H1 (cell line): ENCODE results near the gene JAG1. TPM values are rescaled to one million over a fixed set of nuclear protein-coding genes. Genes with fewer than 3 reads are reported as not detected.

Experiments
- CTCF ChIA-PET: fragments of 300-600 bp; sonication (Branson Sonifier 250); formaldehyde crosslinking; loops from one replicate; lab custom pipeline; 2021; ENCODE audit not compliant: partially characterized antibody; lab: Charles Lee
- POLR2A ChIA-PET: fragments of 300-600 bp; sonication (Branson Sonifier 250); formaldehyde crosslinking; loops from one replicate; lab custom pipeline; 2021; ENCODE audit warnings: inconsistent platforms; ENCODE audit not compliant: partially characterized antibody; lab: Charles Lee
- DNase-seq, 2 experiments: peaks; one replicate each; pipeline versions ENCODE4 v3.0.0 to v3.0.0-alpha.2; 2010 to 2022; ENCODE audit warnings: low spot score in 2 of 2, low read depth in 1 of 2, mixed read lengths in 1 of 2
- FAIRE-seq: peaks from 2 replicates; lab custom pipeline; 2011; peaks lifted over from hg19 to GRCh38; lab: Jason Lieb, UNC
- H2AFZ ChIP-seq: 2 replicates; pipeline ENCODE4 v1.8.1; 2012; ENCODE audit warnings: low read length, inconsistent platforms
- H2AK5ac ChIP-seq: 2 replicates; pipeline ENCODE4 v1.6.1; 2013; ENCODE audit warnings: low read depth, low read length
- H2BK120ac ChIP-seq: replicated peaks from 2 replicates; pipeline ENCODE3; 2013; ENCODE audit warnings: low read depth, low read length, inconsistent platforms
- H2BK12ac ChIP-seq: 2 replicates; pipeline ENCODE4 v1.6.1; 2013; ENCODE audit warnings: low read depth, low read length
- H2BK15ac ChIP-seq: 2 replicates; pipeline ENCODE4 v1.6.1; 2013; ENCODE audit warnings: low read length
- H2BK20ac ChIP-seq: 2 replicates; pipeline ENCODE4 v1.6.1; 2013; ENCODE audit warnings: low read length
- H2BK5ac ChIP-seq: 2 replicates; pipeline ENCODE4 v1.6.1; 2013; ENCODE audit warnings: low read depth, low read length
- H3K14ac ChIP-seq: 2 replicates; pipeline ENCODE4 v1.6.1; 2013; ENCODE audit warnings: inconsistent platforms; ENCODE audit not compliant: insufficient read length
- H3K18ac ChIP-seq: 2 replicates; pipeline ENCODE4 v1.6.1; 2013; ENCODE audit warnings: low read length; ENCODE audit errors: extremely low read depth
- H3K23ac ChIP-seq: 2 replicates; pipeline ENCODE4 v1.6.1; 2013; ENCODE audit warnings: inconsistent platforms; ENCODE audit not compliant: insufficient read length
- H3K23me2 ChIP-seq: 2 replicates; pipeline ENCODE4 v1.6.1; 2013; ENCODE audit warnings: low read depth, low read length
- H3K27ac ChIP-seq: 2 replicates; pipeline ENCODE4 v1.6.1; 2011; ENCODE audit warnings: low read depth, low read length, inconsistent platforms
- H3K27me3 ChIP-seq, 4 experiments: replicated peaks in 1 of 4; 1 replicate in 1 of 4; 2 replicates in 3 of 4; pipeline versions ENCODE4 v1.6.1 to v1.8.1; 2011 to 2013; ENCODE audit warnings: low read length in 3 of 4, mild to moderate bottlenecking in 3 of 4, inconsistent platforms in 2 of 4, mixed read lengths in 2 of 4, moderate library complexity in 1 of 4; ENCODE audit not compliant: control insufficient read depth in 3 of 4, insufficient read depth in 3 of 4; ENCODE audit errors: extremely low read depth in 1 of 4
- H3K36me3 ChIP-seq, 4 experiments: 2 replicates each; pipeline versions ENCODE4 v1.6.1 to v1.8.1; 2011 to 2013; ENCODE audit warnings: mild to moderate bottlenecking in 4 of 4, low read length in 3 of 4, moderate library complexity in 2 of 4, control low read depth in 1 of 4, inconsistent platforms in 1 of 4; ENCODE audit not compliant: insufficient read depth in 4 of 4, control insufficient read depth in 2 of 4
- H3K4ac ChIP-seq: replicated peaks from 2 replicates; pipeline ENCODE3; 2013; ENCODE audit warnings: low read length, low read depth, mixed read lengths, inconsistent platforms; ENCODE audit not compliant: insufficient read length
- H3K4me1 ChIP-seq, 4 experiments: replicated peaks in 1 of 4; 1 replicate in 1 of 4; 2 replicates in 3 of 4; pipeline versions ENCODE4 v1.6.1 to v1.8.1; 2011 to 2013; ENCODE audit warnings: low read length in 3 of 4, inconsistent platforms in 2 of 4, mixed read lengths in 1 of 4; ENCODE audit not compliant: insufficient read depth in 4 of 4, control insufficient read depth in 3 of 4
- H3K4me2 ChIP-seq, 2 experiments: 2 replicates each; pipeline versions ENCODE4 v1.6.1 to v1.8.1; 2011 to 2013; ENCODE audit warnings: low read depth in 2 of 2, low read length in 2 of 2, control low read depth in 1 of 2, inconsistent platforms in 1 of 2, mild to moderate bottlenecking in 1 of 2; ENCODE audit not compliant: insufficient read depth in 1 of 2
- H3K4me3 ChIP-seq, 4 experiments: fragments of 200-600, 300-600 bp in 1 of 4; sonication (generic), shearing (Covaris generic), sonication (Bioruptor Twin) in 1 of 4; 2 replicates each; pipeline versions ENCODE4 v1.5.1 to v1.8.1; 2011 to 2016; ENCODE audit warnings: low read length in 4 of 4, low read depth in 3 of 4, control low read depth in 2 of 4, inconsistent platforms in 2 of 4, mild to moderate bottlenecking in 2 of 4, mixed read lengths in 1 of 4, moderate library complexity in 1 of 4; ENCODE audit not compliant: insufficient read depth in 2 of 4; ENCODE audit errors: extremely low read depth in 1 of 4
- H3K56ac ChIP-seq: replicated peaks from 2 replicates; pipeline ENCODE3; 2013; ENCODE audit warnings: low read depth, mild to moderate bottlenecking, mixed read lengths, low read length, inconsistent platforms; ENCODE audit not compliant: insufficient read length
- H3K79me1 ChIP-seq: 2 replicates; pipeline ENCODE4 v1.6.1; 2013; ENCODE audit warnings: low read depth, low read length, control low read depth
- H3K79me2 ChIP-seq, 2 experiments: 2 replicates each; pipeline versions ENCODE4 v1.6.1 to v1.8.1; 2012 to 2013; ENCODE audit warnings: low read length in 2 of 2, mild to moderate bottlenecking in 2 of 2, inconsistent platforms in 1 of 2; ENCODE audit not compliant: insufficient read depth in 2 of 2, control insufficient read depth in 1 of 2
- H3K9ac ChIP-seq, 4 experiments: replicated peaks in 1 of 4; 1 replicate in 1 of 4; 2 replicates in 3 of 4; pipeline versions ENCODE4 v1.6.1 to v1.8.1; 2011 to 2013; ENCODE audit warnings: low read depth in 3 of 4, low read length in 3 of 4, control low read depth in 2 of 4, mild to moderate bottlenecking in 2 of 4, moderate library complexity in 2 of 4, inconsistent platforms in 1 of 4; ENCODE audit errors: extremely low read depth in 1 of 4
- H3K9me3 ChIP-seq, 2 experiments: 2 replicates each; pipeline versions ENCODE4 v1.6.1 to v1.8.1; 2012 to 2013; ENCODE audit warnings: mild to moderate bottlenecking in 2 of 2, moderate library complexity in 2 of 2, control low read depth in 1 of 2, inconsistent platforms in 1 of 2, low read depth in 1 of 2, low read length in 1 of 2, mixed read lengths in 1 of 2; ENCODE audit not compliant: insufficient read depth in 2 of 2
- H4K20me1 ChIP-seq, 2 experiments: replicated peaks in 1 of 2; 2 replicates each; pipeline versions ENCODE3 to v1.8.1; 2011 to 2013; ENCODE audit warnings: inconsistent platforms in 2 of 2, low read length in 2 of 2, mild to moderate bottlenecking in 1 of 2; ENCODE audit not compliant: insufficient read depth in 2 of 2, control insufficient read depth in 1 of 2
- H4K5ac ChIP-seq: 2 replicates; pipeline ENCODE4 v1.6.1; 2013; ENCODE audit warnings: low read length, low read depth, mixed read lengths, inconsistent platforms; ENCODE audit not compliant: insufficient read length
- H4K8ac ChIP-seq: 2 replicates; pipeline ENCODE4 v1.8.0; 2013; ENCODE audit warnings: mild to moderate bottlenecking, moderate library complexity, low read length, inconsistent platforms; ENCODE audit not compliant: insufficient read depth; ENCODE audit errors: extremely low read depth
- H4K91ac ChIP-seq: replicated peaks from 2 replicates; pipeline ENCODE3; 2013; ENCODE audit warnings: low read length, mixed read lengths, inconsistent platforms; ENCODE audit not compliant: insufficient read length
- BCL11A ChIP-seq, 2 experiments: IDR thresholded peaks; one replicate each; pipeline ENCODE4 v1.6.1; 2011; ENCODE audit warnings: low read depth in 2 of 2, low read length in 2 of 2, mild to moderate bottlenecking in 2 of 2
- POLR2A ChIP-seq, 2 experiments: IDR thresholded peaks; 1 replicate in 1 of 2; 2 replicates in 1 of 2; pipeline ENCODE4 v1.6.1; 2011; ENCODE audit warnings: low read depth in 2 of 2, low read length in 2 of 2, mild to moderate bottlenecking in 2 of 2; ENCODE audit errors: control extremely low read depth in 1 of 2
- SP1 ChIP-seq: IDR thresholded peaks from 2 replicates; pipeline ENCODE4 v1.6.1; 2011; ENCODE audit warnings: low read depth, low read length
- WGBS, 2 experiments: shearing (Covaris generic) in 1 of 2; methylation state at CpG; one replicate each; pipeline versions ENCODE4 v1.1.6 to v1.1.7; 2013 to 2015; ENCODE audit warnings: low lambda C conversion rate in 2 of 2, mixed read lengths in 2 of 2, inconsistent platforms in 1 of 2, low coverage in 1 of 2, missing lambda C conversion rate in 1 of 2; ENCODE audit not compliant: insufficient replicate concordance in 2 of 2, insufficient coverage in 1 of 2, insufficient read length in 1 of 2; ENCODE audit errors: extremely low coverage in 1 of 2, missing lambda C conversion rate in 1 of 2; 5-methylcytosine and 5-hydroxymethylcytosine counted together
- polyA plus RNA-seq, 7 experiments: library from polyadenylated mRNA; depleted of rRNA in 3 of 7; stranded (reverse) in 5 of 7; unstranded in 2 of 7; fragments of >200 nt in 5 of 7; fragments of 200-250 nt in 2 of 7; gene quantifications; 1 replicate in 5 of 7; 2 replicates in 1 of 7; 4 replicates in 1 of 7; pipeline versions ENCODE4 v1.2.1 to v1.2.3, GENCODE V29; 2011 to 2013; ENCODE audit warnings: missing spikeins in 2 of 7, mixed read lengths in 2 of 7
- total RNA-seq: library from RNA; stranded (reverse); fragmentation: NEBNext Ultra II Directional; extraction: Animal tissue kit (Norgen Biotek cat#: 25700); gene quantifications from 2 replicates; pipeline ENCODE4 v1.2.1, GENCODE V29; 2021

Gene JAG1
- total and polyA plus RNA-seq, 2 of the 8 experiments (the other 6 are each of a cell fraction or from before 2014, with no cell fraction given), result 13.5 to 27.3 TPM

GRCh38 chr20:10670501-10671220 is 3.1 kb downstream of the JAG1 start:
- Histone ChIP-seq H3K4me1 (peaks cover 5 to 28% (median 20%) of the 10 kb centered on the region in 4 experiments), H3K79me1 (peaks cover 4% of the 10 kb centered on the region), H2BK5ac (no peak overlapping the region), H4K20me1 (peaks cover 0 to 9% of the 10 kb centered on the region in 2 experiments), H3K79me2 (peaks cover 7 to 70% of the 10 kb centered on the region in 2 experiments), H3K4ac (peak overlapping the region; percentile 41), H3K56ac (no peak overlapping the region), H3K9ac (no peak overlapping the region), H2BK20ac (no peak overlapping the region), H3K4me2 (peak overlapping the region; percentile 64 to 82), H3K18ac (no peak overlapping the region; the same call in 1 of the 2 replicates), H2BK12ac (0 out of 2 replicates have a peak overlapping the region, but pooled peaks have one; percentile 4), H2BK120ac (no peak overlapping the region), H3K36me3 (peaks cover 0 to 24% (median 5%) of the 10 kb centered on the region in 4 experiments; a peak in 3 of 8 replicates), H3K27ac (no peak overlapping the region), H4K5ac (no peak overlapping the region), H2AFZ (no peak overlapping the region), H3K23me2 (peaks cover 19% of the 10 kb centered on the region), H3K27me3 (no peaks in the 10 kb centered on the region; a peak in 1 of 7 replicates), H4K8ac (no peak overlapping the region), H3K23ac (no peak overlapping the region), H3K4me3 (peak overlapping the region; percentile 48 to 86 (median 79); a peak in 5 of 8 replicates), H2AK5ac (0 out of 2 replicates have a peak overlapping the region, but pooled peaks have one; percentile 30), H3K14ac (no peak overlapping the region), H3K9me3 (no peaks in the 10 kb centered on the region; a peak in 1 of 4 replicates), H4K91ac (no peak overlapping the region), H2BK15ac (no peak overlapping the region)
- POLR2A ChIA-PET, result interaction anchor here (0.8 to 2.6 kb wide), 5 partner anchors 9 to 236 kb away, joined by 3 to 8 read pairs (median 4); partner anchors contain the start of genes MKKS and SLX4IP
- FAIRE-seq (no peak), DNase-seq (no peak)
- TF ChIP-seq SP1 (no peak), POLR2A (IDR thresholded peaks at IDR 0.05; ENCODE audit: control extremely low read depth in 1 of 2, low read depth in 2 of 2, low read length in 2 of 2) (no peak), BCL11A (IDR thresholded peaks at IDR 0.05; ENCODE audit: low read depth in 2 of 2, low read length in 2 of 2) (no peak)
- WGBS, 2 experiments, result 72% methylated on average over 16 of the region's 18 CpGs; no CpG with 5 or more reads in 1 of the 2 experiments
- CTCF ChIA-PET, result interaction anchor here (0.7 to 3.3 kb wide), 20 partner anchors 8 to 881 kb away, joined by 3 to 19 read pairs (median 4); no protein-coding TSS in a partner anchor
